Esophagus squamous epithelium (tissue), 4 donors: ENCODE measurements around the gene PLXNB3.

Source experiments
- POLR2A ChIP-seq, 4 donors: fragments of 450-650 bp; IDR thresholded peaks; one replicate each; pipeline ENCODE4 v1.6.1; 2017; ENCODE audit warnings: antibody characterized with exemption in 4 of 4, mild to moderate bottlenecking in 4 of 4, moderate library complexity in 3 of 4
- TF ChIP-seq, protein P1 (sequence below), 6 experiments: fragments of 450-650 bp in 4 of 6; fragments of 200-600 bp in 2 of 6; sonication (generic) in 2 of 6; IDR thresholded peaks; one replicate each; pipeline ENCODE4 v1.5.1; 2016 to 2019; ENCODE audit warnings: antibody characterized with exemption in 6 of 6, mild to moderate bottlenecking in 4 of 6, moderate library complexity in 4 of 6

DNA sequence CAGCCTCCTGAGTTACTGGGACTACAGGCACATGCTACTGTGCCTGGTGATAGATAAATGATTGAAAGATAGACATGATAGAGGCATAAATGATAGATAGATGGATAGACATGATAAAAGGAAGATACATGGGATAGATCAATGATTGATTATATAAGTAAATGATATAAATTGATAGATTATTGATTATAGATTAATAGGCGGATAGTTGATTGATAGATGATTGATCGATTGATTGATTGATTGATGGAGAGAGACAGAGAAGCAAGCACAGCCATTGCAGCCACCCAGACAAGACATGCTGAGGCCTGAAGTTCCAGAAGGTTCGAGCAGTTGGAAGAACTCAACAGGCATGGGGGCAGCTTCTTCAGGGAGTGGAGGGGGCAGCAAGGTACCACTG, 17.7 kb upstream of the PLXNB3 start:
- TF ChIP-seq, protein P1, sequence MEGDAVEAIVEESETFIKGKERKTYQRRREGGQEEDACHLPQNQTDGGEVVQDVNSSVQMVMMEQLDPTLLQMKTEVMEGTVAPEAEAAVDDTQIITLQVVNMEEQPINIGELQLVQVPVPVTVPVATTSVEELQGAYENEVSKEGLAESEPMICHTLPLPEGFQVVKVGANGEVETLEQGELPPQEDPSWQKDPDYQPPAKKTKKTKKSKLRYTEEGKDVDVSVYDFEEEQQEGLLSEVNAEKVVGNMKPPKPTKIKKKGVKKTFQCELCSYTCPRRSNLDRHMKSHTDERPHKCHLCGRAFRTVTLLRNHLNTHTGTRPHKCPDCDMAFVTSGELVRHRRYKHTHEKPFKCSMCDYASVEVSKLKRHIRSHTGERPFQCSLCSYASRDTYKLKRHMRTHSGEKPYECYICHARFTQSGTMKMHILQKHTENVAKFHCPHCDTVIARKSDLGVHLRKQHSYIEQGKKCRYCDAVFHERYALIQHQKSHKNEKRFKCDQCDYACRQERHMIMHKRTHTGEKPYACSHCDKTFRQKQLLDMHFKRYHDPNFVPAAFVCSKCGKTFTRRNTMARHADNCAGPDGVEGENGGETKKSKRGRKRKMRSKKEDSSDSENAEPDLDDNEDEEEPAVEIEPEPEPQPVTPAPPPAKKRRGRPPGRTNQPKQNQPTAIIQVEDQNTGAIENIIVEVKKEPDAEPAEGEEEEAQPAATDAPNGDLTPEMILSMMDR (IDR thresholded peaks at IDR 0.05) = no peak
- no peak for TF ChIP-seq POLR2A (IDR thresholded peaks at IDR 0.05)
